Neural crest cell (in vitro differentiated cells): ENCODE data around the gene DAB2IP. TPM values are rescaled to one million over a fixed set of nuclear protein-coding genes. Genes with fewer than 3 reads are reported as not detected.
"Not testable (repeated sequence)": the region's sequence is repeated elsewhere in the genome, so short reads cannot be mapped to it uniquely, and the experiment has no call there.

ENCODE experiments used
- DNase-seq: peaks from one replicate; pipeline ENCODE4 v3.0.0; 2021; ENCODE audit warnings: low read depth, mixed read lengths, low spot score
- H3K27ac Mint-ChIP-seq: one replicate; pipeline ENCODE4 v1.8.0; 2021; ENCODE audit warnings: mild to moderate bottlenecking, mixed read lengths; ENCODE audit not compliant: unreplicated experiment
- H3K27me3 Mint-ChIP-seq: 2 replicates; pipeline ENCODE4 v1.8.0; 2021; ENCODE audit warnings: low read depth, mild to moderate bottlenecking, mixed read lengths
- H3K36me3 Mint-ChIP-seq: 2 replicates; pipeline ENCODE4 v1.8.0; 2021; ENCODE audit warnings: low read depth, mild to moderate bottlenecking, mixed read lengths
- H3K4me1 Mint-ChIP-seq: 2 replicates; pipeline ENCODE4 v1.8.0; 2021; ENCODE audit warnings: mixed read lengths
- H3K4me3 Mint-ChIP-seq: one replicate; pipeline ENCODE4 v1.8.0; 2021; ENCODE audit warnings: mild to moderate bottlenecking, mixed read lengths
- H3K9me3 Mint-ChIP-seq: 2 replicates; pipeline ENCODE4 v1.8.0; 2021; ENCODE audit warnings: mixed read lengths
- CTCF ChIP-seq: fragments of 200-600 bp; sonication (generic); conservative IDR thresholded peaks from 2 replicates; pipeline ENCODE4 v1.5.0; 2021; ENCODE audit warnings: antibody characterized with exemption, mild to moderate bottlenecking
- total RNA-seq: library from RNA; stranded (reverse); gene quantifications from 2 replicates; pipeline ENCODE4 v1.2.1, GENCODE V29; 2021

Gene DAB2IP
- total RNA-seq, 1 donor from 2014 or later, result 48.3 TPM

GRCh38 chr9:121642758-121643157 lies 8.7 kb upstream of the DAB2IP start:
- Mint-ChIP-seq H3K9me3 (no peaks in the 10 kb centered on the region), H3K4me1 (peaks cover 60% of the 10 kb centered on the region)
- TF ChIP-seq CTCF, result no peak

GRCh38 chr9:121643473-121643872 lies 8.0 kb upstream of the DAB2IP start:
- H3K4me3 Mint-ChIP-seq, result no peak overlapping the region
- H3K4me1 Mint-ChIP-seq, result peaks cover 58% of the 10 kb centered on the region
- peak overlapping the region; percentile 78 for H3K27ac Mint-ChIP-seq
- no peaks in the 10 kb centered on the region for H3K36me3 Mint-ChIP-seq
- no peak for TF ChIP-seq CTCF
- H3K9me3 Mint-ChIP-seq, result no peaks in the 10 kb centered on the region
- no peak for DNase-seq
- no peaks in the 10 kb centered on the region for H3K27me3 Mint-ChIP-seq

More at GRCh38 chr9:121642758-121643157, 8.7 kb upstream of the DAB2IP start:
- Mint-ChIP-seq H3K4me3 (no peak overlapping the region), H3K27me3 (peaks cover 3% of the 10 kb centered on the region), H3K36me3 (no peaks in the 10 kb centered on the region), H3K27ac (no peak overlapping the region)
- no peak for DNase-seq

GRCh38 chr9:121644040-121644439 lies 7.4 kb upstream of the DAB2IP start:
- not testable (repeated sequence) for DNase-seq, H3K36me3 Mint-ChIP-seq, H3K27me3 Mint-ChIP-seq, H3K27ac Mint-ChIP-seq, H3K9me3 Mint-ChIP-seq, H3K4me3 Mint-ChIP-seq
- H3K4me1 Mint-ChIP-seq, result peaks cover 58% of the 10 kb centered on the region

GRCh38 chr9:121645003-121645402 lies 6.4 kb upstream of the DAB2IP start:
- no peak for DNase-seq
- H3K27ac Mint-ChIP-seq, result no peak overlapping the region
- H3K4me3 Mint-ChIP-seq, result no peak overlapping the region
- no peaks in the 10 kb centered on the region for H3K36me3 Mint-ChIP-seq
- peaks cover 58% of the 10 kb centered on the region for H3K4me1 Mint-ChIP-seq
- TF ChIP-seq CTCF, result no peak
- H3K9me3 Mint-ChIP-seq, result no peaks in the 10 kb centered on the region
- H3K27me3 Mint-ChIP-seq, result no peaks in the 10 kb centered on the region

GRCh38 chr9:121645853-121646807 lies 5.3 kb upstream of the DAB2IP start:
- no peak for TF ChIP-seq CTCF
- DNase-seq, result no peak
- Mint-ChIP-seq H3K4me1 (peaks cover 65% of the 10 kb centered on the region), H3K9me3 (no peaks in the 10 kb centered on the region), H3K27ac (no peak overlapping the region), H3K36me3 (no peaks in the 10 kb centered on the region), H3K4me3 (peak overlapping the region; percentile 15), H3K27me3 (peaks cover 6% of the 10 kb centered on the region)

GRCh38 chr9:121646992-121647391 lies 4.4 kb upstream of the DAB2IP start:
- Mint-ChIP-seq H3K4me3 (no peak overlapping the region), H3K27ac (no peak overlapping the region), H3K4me1 (peaks cover 67% of the 10 kb centered on the region), H3K36me3 (no peaks in the 10 kb centered on the region), H3K27me3 (peaks cover 6% of the 10 kb centered on the region), H3K9me3 (no peaks in the 10 kb centered on the region)
- DNase-seq, result no peak
- TF ChIP-seq CTCF, result no peak
